ENCODE data around the gene KCNQ2. TPM values are rescaled to one million over a fixed set of nuclear protein-coding genes. Genes with fewer than 3 reads are reported as not detected.

The KCNQ2 gene
- total and polyA plus RNA-seq, 4 donors = not detected

- no peaks in the 10 kb centered on the region for H3K36me3 ChIP-seq (ENCODE audit: control insufficient read depth in 1 of 2, insufficient read depth in 2 of 2, low read length in 1 of 2)
- H3K27me3 ChIP-seq (ENCODE audit: control insufficient read depth in 1 of 2, insufficient read depth in 2 of 2, low read length in 1 of 2) = no peaks in the 10 kb centered on the region
- DNase-seq (no peak), ATAC-seq (ENCODE audit: low FRiP score) (no peak)
- H3K4me3 ChIP-seq (ENCODE audit: low read length in 2 of 2) = no peak overlapping the region
- no peaks in the 10 kb centered on the region for H3K9me3 ChIP-seq (ENCODE audit: control insufficient read depth, low read length)
- no peaks in the 10 kb centered on the region for H3K4me1 ChIP-seq (ENCODE audit: control insufficient read depth in 1 of 2, insufficient read depth in 2 of 2, low read length in 2 of 2)
- intact Hi-C loops (cut with DNase I) = no loop called here
- 80 to 89% methylated on average over 25 of the region's 25 CpGs for WGBS, 2 donors
- H3K27ac ChIP-seq (ENCODE audit: low read depth in 1 of 2, low read length in 2 of 2) = no peak overlapping the region
These were observed 117.7 kb downstream of the KCNQ2 start for GRCh38 chr20:63354636-63355350.

GRCh38 chr20:63352811-63353221, 119.6 kb downstream of the KCNQ2 start:
- Histone ChIP-seq H3K27ac (ENCODE audit: low read depth in 1 of 2, low read length in 2 of 2) (no peak overlapping the region), H3K36me3 (ENCODE audit: control insufficient read depth in 1 of 2, insufficient read depth in 2 of 2, low read length in 1 of 2) (no peaks in the 10 kb centered on the region), H3K4me1 (ENCODE audit: control insufficient read depth in 1 of 2, insufficient read depth in 2 of 2, low read length in 2 of 2) (no peaks in the 10 kb centered on the region), H3K4me3 (ENCODE audit: low read length in 2 of 2) (no peak overlapping the region), H3K9me3 (ENCODE audit: control insufficient read depth, low read length) (no peaks in the 10 kb centered on the region), H3K27me3 (ENCODE audit: control insufficient read depth in 1 of 2, insufficient read depth in 2 of 2, low read length in 1 of 2) (no peaks in the 10 kb centered on the region)
- ATAC-seq (ENCODE audit: low FRiP score) (no peak), DNase-seq (no peak)
- 37 to 40% methylated on average over 10 to 12 of the region's 12 CpGs for WGBS, 2 donors
- intact Hi-C loops (cut with DNase I) = no loop called here

GRCh38 chr20:63351811-63352591, 120.5 kb downstream of the KCNQ2 start:
- no peaks in the 10 kb centered on the region for H3K27me3 ChIP-seq (ENCODE audit: control insufficient read depth in 1 of 2, insufficient read depth in 2 of 2, low read length in 1 of 2)
- H3K4me1 ChIP-seq (ENCODE audit: control insufficient read depth in 1 of 2, insufficient read depth in 2 of 2, low read length in 2 of 2) = no peaks in the 10 kb centered on the region
- intact Hi-C loops (cut with DNase I) = no loop called here
- no peaks in the 10 kb centered on the region for H3K36me3 ChIP-seq (ENCODE audit: control insufficient read depth in 1 of 2, insufficient read depth in 2 of 2, low read length in 1 of 2)
- no peaks in the 10 kb centered on the region for H3K9me3 ChIP-seq (ENCODE audit: control insufficient read depth, low read length)
- 27 to 30% methylated on average over 25 to 28 of the region's 28 CpGs for WGBS, 2 donors
- no peak overlapping the region for H3K27ac ChIP-seq (ENCODE audit: low read depth in 1 of 2, low read length in 2 of 2)
- no peak for DNase-seq
- no peak overlapping the region for H3K4me3 ChIP-seq (ENCODE audit: low read length in 2 of 2)
- no peak for ATAC-seq (ENCODE audit: low FRiP score)

- Histone ChIP-seq H3K27me3 (ENCODE audit: control insufficient read depth in 1 of 2, insufficient read depth in 2 of 2, low read length in 1 of 2) (no peaks in the 10 kb centered on the region), H3K9me3 (ENCODE audit: control insufficient read depth, low read length) (no peaks in the 10 kb centered on the region), H3K27ac (ENCODE audit: low read depth in 1 of 2, low read length in 2 of 2) (no peak overlapping the region), H3K36me3 (ENCODE audit: control insufficient read depth in 1 of 2, insufficient read depth in 2 of 2, low read length in 1 of 2) (no peaks in the 10 kb centered on the region), H3K4me1 (ENCODE audit: control insufficient read depth in 1 of 2, insufficient read depth in 2 of 2, low read length in 2 of 2) (no peaks in the 10 kb centered on the region), H3K4me3 (ENCODE audit: low read length in 2 of 2) (no peak overlapping the region)
- 88 to 91% methylated on average over 12 of the region's 12 CpGs for WGBS, 2 donors
- ATAC-seq (ENCODE audit: low FRiP score) (no peak), DNase-seq (no peak)
- intact Hi-C loops (cut with DNase I) = no loop called here
These were observed 121.1 kb downstream of the KCNQ2 start for GRCh38 chr20:63351326-63351700.

GRCh38 chr20:63350597-63351325, 121.7 kb downstream of the KCNQ2 start:
- WGBS, 2 donors = 88 to 89% methylated on average over 37 to 46 of the region's 46 CpGs
- H3K27me3 ChIP-seq (ENCODE audit: control insufficient read depth in 1 of 2, insufficient read depth in 2 of 2, low read length in 1 of 2) = no peaks in the 10 kb centered on the region
- no peak overlapping the region for H3K4me3 ChIP-seq (ENCODE audit: low read length in 2 of 2)
- DNase-seq (no peak), ATAC-seq (ENCODE audit: low FRiP score) (no peak)
- intact Hi-C loops (cut with DNase I) = no loop called here
- no peaks in the 10 kb centered on the region for H3K4me1 ChIP-seq (ENCODE audit: control insufficient read depth in 1 of 2, insufficient read depth in 2 of 2, low read length in 2 of 2)
- H3K9me3 ChIP-seq (ENCODE audit: control insufficient read depth, low read length) = no peaks in the 10 kb centered on the region
- no peak overlapping the region for H3K27ac ChIP-seq (ENCODE audit: low read depth in 1 of 2, low read length in 2 of 2)
- no peaks in the 10 kb centered on the region for H3K36me3 ChIP-seq (ENCODE audit: control insufficient read depth in 1 of 2, insufficient read depth in 2 of 2, low read length in 1 of 2)

Other genes with a start within 250 kb of the KCNQ2 start
- gene BIRC7, start 236.8 kb downstream of the KCNQ2 start, total RNA-seq = not detected
- gene BIRC7, start 236.8 kb downstream of the KCNQ2 start, polyA plus RNA-seq = not detected
- gene NKAIN4, start 218.2 kb downstream of the KCNQ2 start, total RNA-seq = not detected
- gene NKAIN4, start 218.2 kb downstream of the KCNQ2 start, polyA plus RNA-seq = not detected
- 10 to 100 TPM; 75.6 to 88.2 TPM for gene ARFGAP1, start 199.8 kb downstream of the KCNQ2 start, total RNA-seq
- gene ARFGAP1, start 199.8 kb downstream of the KCNQ2 start, polyA plus RNA-seq = 100 to 1,000 TPM in 1 of 2 donors, 10 to 100 TPM in 1; 21.7 to 202 TPM
- under 1 TPM in 1 of 2 donors, not detected in 1; 0.09 TPM for gene COL20A1, start 179.5 kb downstream of the KCNQ2 start, total RNA-seq
- under 1 TPM in 1 of 2 donors, not detected in 1; 0.15 TPM for gene COL20A1, start 179.5 kb downstream of the KCNQ2 start, polyA plus RNA-seq
- gene CHRNA4, start 111.3 kb downstream of the KCNQ2 start, total RNA-seq = not detected
- gene CHRNA4, start 111.3 kb downstream of the KCNQ2 start, polyA plus RNA-seq = not detected
- gene EEF1A2, start 26.4 kb upstream of the KCNQ2 start, total RNA-seq = 1 to 10 TPM in 1 of 2 donors, under 1 TPM in 1; 0.88 to 1.5 TPM
- 1 to 10 TPM in 1 of 2 donors, under 1 TPM in 1; 0.64 to 6.0 TPM for gene EEF1A2, start 26.4 kb upstream of the KCNQ2 start, polyA plus RNA-seq
- gene PPDPF, start 48.1 kb upstream of the KCNQ2 start, total RNA-seq = 100 to 1,000 TPM; 176 to 190 TPM
- 100 to 1,000 TPM; 360 to 386 TPM for gene PPDPF, start 48.1 kb upstream of the KCNQ2 start, polyA plus RNA-seq
- gene PTK6, start 64.7 kb upstream of the KCNQ2 start, total RNA-seq = under 1 TPM; 0.19 to 0.30 TPM
- 1 to 10 TPM in 1 of 2 donors, under 1 TPM in 1; 0.10 to 4.6 TPM for gene PTK6, start 64.7 kb upstream of the KCNQ2 start, polyA plus RNA-seq
- not detected for gene SRMS, start 75.1 kb upstream of the KCNQ2 start, total RNA-seq
- not detected for gene SRMS, start 75.1 kb upstream of the KCNQ2 start, polyA plus RNA-seq
- under 1 TPM in 1 of 2 donors, not detected in 1; 0.57 TPM for gene FNDC11, start 81.5 kb upstream of the KCNQ2 start, total RNA-seq
- gene FNDC11, start 81.5 kb upstream of the KCNQ2 start, polyA plus RNA-seq = under 1 TPM in 1 of 2 donors, not detected in 1; 0.84 TPM
- gene HELZ2, start 101.6 kb upstream of the KCNQ2 start, total RNA-seq = 10 to 100 TPM; 23.2 to 41.6 TPM
- gene HELZ2, start 101.6 kb upstream of the KCNQ2 start, polyA plus RNA-seq = 1 to 10 TPM; 2.3 to 4.8 TPM
- 10 to 100 TPM; 10.2 to 10.3 TPM for gene GMEB2, start 154.4 kb upstream of the KCNQ2 start, total RNA-seq
- 1 to 10 TPM; 3.9 to 9.6 TPM for gene GMEB2, start 154.4 kb upstream of the KCNQ2 start, polyA plus RNA-seq
- gene STMN3, start 180.8 kb upstream of the KCNQ2 start, total RNA-seq = 10 to 100 TPM; 10.5 to 31.2 TPM
- 10 to 100 TPM; 11.3 to 26.1 TPM for gene STMN3, start 180.8 kb upstream of the KCNQ2 start, polyA plus RNA-seq
- 10 to 100 TPM; 35.5 to 43.0 TPM for gene RTEL1, start 185.7 kb upstream of the KCNQ2 start, total RNA-seq
- 100 to 1,000 TPM in 1 of 2 donors, 1 to 10 TPM in 1; 6.8 to 114 TPM for gene RTEL1, start 185.7 kb upstream of the KCNQ2 start, polyA plus RNA-seq
- 10 to 100 TPM in 1 of 2 donors, 1 to 10 TPM in 1; 5.9 to 11.5 TPM for gene TNFRSF6B, start 224.0 kb upstream of the KCNQ2 start, total RNA-seq
- gene TNFRSF6B, start 224.0 kb upstream of the KCNQ2 start, polyA plus RNA-seq = 10 to 100 TPM in 1 of 2 donors, 1 to 10 TPM in 1; 2.1 to 73.9 TPM
- 10 to 100 TPM; 46.3 to 51.7 TPM for gene ARFRP1, start 235.3 kb upstream of the KCNQ2 start, total RNA-seq
- 10 to 100 TPM; 28.9 to 76.2 TPM for gene ARFRP1, start 235.3 kb upstream of the KCNQ2 start, polyA plus RNA-seq
- 10 to 100 TPM; 20.8 to 28.6 TPM for gene ZGPAT, start 235.4 kb upstream of the KCNQ2 start, total RNA-seq
- gene ZGPAT, start 235.4 kb upstream of the KCNQ2 start, polyA plus RNA-seq = 10 to 100 TPM; 22.5 to 49.5 TPM